ENCODE data around the gene NOS2. TPM values are rescaled to one million over a fixed set of nuclear protein-coding genes. Genes with fewer than 3 reads are reported as not detected.

Gene NOS2
- total RNA-seq, 1 donor from 2014 or later: 0.25 TPM

DNA sequence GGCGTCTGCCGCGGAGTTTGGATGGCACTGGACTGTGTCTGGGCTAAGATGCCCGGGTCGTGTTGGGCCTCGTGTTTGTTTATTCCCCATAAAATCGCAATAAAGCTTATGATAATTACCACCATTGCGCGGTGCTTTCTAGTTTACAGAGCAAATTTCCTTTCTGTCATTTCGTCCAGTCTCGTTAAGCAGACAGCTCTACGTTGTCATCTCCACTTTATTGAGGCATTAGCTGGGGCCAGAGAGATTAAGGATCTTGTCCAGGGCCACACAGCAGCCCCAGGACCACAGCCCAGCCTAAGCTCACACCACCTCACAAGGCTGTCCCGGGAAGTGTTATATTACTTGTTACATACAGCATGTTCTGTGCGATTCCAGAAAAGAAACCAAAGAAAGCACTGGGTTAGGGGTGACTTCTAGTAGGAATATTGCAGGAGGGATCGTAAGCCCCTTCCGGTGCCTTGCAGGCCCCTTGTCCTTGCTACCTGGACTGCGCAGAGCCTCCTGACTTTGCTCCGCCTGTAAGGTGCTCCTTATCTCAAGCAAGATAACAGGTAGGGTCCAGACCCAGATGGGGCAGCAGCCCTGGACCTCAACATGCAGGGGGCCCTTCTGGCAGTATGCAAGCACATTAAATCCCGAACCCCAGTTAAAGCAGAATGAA is 6.3 kb downstream of the NOS2 start:
- Mint-ChIP-seq H3K4me1 (ENCODE audit: low read depth, unreplicated experiment) (no peaks in the 10 kb centered on the region), H3K27me3 (ENCODE audit: unreplicated experiment) (peaks cover 6% of the 10 kb centered on the region), H3K27ac (ENCODE audit: unreplicated experiment) (no peak overlapping the region), H3K4me3 (ENCODE audit: unreplicated experiment) (peak overlapping the region; percentile 82), H3K9me3 (ENCODE audit: unreplicated experiment) (no peaks in the 10 kb centered on the region), H3K36me3 (ENCODE audit: unreplicated experiment) (no peaks in the 10 kb centered on the region)
- DNase-seq: no peak
- TF ChIP-seq, protein P1, sequence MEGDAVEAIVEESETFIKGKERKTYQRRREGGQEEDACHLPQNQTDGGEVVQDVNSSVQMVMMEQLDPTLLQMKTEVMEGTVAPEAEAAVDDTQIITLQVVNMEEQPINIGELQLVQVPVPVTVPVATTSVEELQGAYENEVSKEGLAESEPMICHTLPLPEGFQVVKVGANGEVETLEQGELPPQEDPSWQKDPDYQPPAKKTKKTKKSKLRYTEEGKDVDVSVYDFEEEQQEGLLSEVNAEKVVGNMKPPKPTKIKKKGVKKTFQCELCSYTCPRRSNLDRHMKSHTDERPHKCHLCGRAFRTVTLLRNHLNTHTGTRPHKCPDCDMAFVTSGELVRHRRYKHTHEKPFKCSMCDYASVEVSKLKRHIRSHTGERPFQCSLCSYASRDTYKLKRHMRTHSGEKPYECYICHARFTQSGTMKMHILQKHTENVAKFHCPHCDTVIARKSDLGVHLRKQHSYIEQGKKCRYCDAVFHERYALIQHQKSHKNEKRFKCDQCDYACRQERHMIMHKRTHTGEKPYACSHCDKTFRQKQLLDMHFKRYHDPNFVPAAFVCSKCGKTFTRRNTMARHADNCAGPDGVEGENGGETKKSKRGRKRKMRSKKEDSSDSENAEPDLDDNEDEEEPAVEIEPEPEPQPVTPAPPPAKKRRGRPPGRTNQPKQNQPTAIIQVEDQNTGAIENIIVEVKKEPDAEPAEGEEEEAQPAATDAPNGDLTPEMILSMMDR (IDR thresholded peaks at IDR 0.05; ENCODE audit: partially characterized antibody, unreplicated experiment): no peak

DNA sequence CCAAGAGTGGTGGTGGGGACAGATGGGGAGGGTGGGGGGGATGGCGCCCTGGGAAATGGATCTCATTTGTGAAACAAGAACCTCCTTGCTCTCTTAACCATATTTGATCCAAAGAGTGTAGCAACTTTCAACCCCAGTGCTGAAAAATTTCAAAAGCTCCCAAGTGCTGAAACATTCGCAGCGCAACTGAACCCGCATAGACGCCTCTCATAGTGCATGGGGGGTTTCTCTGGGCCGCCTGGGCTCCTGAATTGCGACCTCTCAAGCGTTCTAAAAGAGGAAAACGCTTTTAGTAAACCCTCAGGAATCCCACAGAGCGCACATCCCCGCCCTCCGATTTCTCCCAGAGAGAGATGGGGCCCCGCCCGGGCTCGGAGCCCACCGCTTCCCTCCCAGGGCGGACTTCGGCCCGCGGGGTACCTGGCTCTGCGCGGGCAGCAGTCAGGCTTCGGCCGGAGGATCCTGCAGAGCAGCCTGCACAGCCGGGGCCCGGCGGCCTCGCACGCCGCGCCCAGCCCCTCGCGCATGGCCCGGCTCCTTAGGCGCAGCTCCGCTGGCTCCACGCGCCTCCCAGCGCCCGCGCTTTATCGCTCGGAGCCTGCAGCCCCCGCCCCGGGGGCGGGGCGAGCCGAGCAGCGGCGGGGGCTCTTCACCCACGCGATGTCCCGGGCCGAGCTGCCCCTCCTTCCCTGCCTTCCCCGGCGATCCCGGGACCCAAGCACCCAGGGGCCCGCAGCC is 7.0 kb downstream of the NOS2 start:
- peaks cover 6% of the 10 kb centered on the region for H3K27me3 Mint-ChIP-seq (ENCODE audit: unreplicated experiment)
- H3K27ac Mint-ChIP-seq (ENCODE audit: unreplicated experiment): no peak overlapping the region
- H3K9me3 Mint-ChIP-seq (ENCODE audit: unreplicated experiment): no peaks in the 10 kb centered on the region
- H3K36me3 Mint-ChIP-seq (ENCODE audit: unreplicated experiment): no peaks in the 10 kb centered on the region
- TF ChIP-seq, protein P1 (IDR thresholded peaks at IDR 0.05; ENCODE audit: partially characterized antibody, unreplicated experiment): no peak
- DNase-seq: peak; percentile 59
- H3K4me1 Mint-ChIP-seq (ENCODE audit: low read depth, unreplicated experiment): no peaks in the 10 kb centered on the region
- peak overlapping the region; percentile 82 for H3K4me3 Mint-ChIP-seq (ENCODE audit: unreplicated experiment)

DNA sequence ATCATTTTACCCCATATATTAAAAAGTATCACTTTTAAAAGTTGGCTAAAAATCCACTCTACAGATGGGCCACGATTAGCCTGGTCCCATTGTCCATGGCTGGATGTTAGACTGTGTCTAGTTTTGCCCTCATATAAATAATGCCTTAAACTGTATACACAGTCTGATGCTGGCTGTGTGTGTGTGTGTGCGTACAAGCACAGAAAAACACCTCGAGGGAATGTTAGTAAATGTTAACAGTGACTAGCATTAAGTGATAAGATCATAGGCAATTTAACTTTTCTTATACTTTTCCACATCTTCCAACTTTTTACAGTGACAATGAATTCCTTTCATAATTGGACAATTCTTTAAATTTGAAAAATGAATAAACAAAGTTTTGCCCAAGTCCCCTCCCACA is 8.2 kb downstream of the NOS2 start:
- no peak for DNase-seq
- no peaks in the 10 kb centered on the region for H3K36me3 Mint-ChIP-seq (ENCODE audit: unreplicated experiment)
- H3K9me3 Mint-ChIP-seq (ENCODE audit: unreplicated experiment): no peaks in the 10 kb centered on the region
- no peak overlapping the region for H3K27ac Mint-ChIP-seq (ENCODE audit: unreplicated experiment)
- no peaks in the 10 kb centered on the region for H3K4me1 Mint-ChIP-seq (ENCODE audit: low read depth, unreplicated experiment)
- peaks cover 4% of the 10 kb centered on the region for H3K27me3 Mint-ChIP-seq (ENCODE audit: unreplicated experiment)
- TF ChIP-seq, protein P1 (IDR thresholded peaks at IDR 0.05; ENCODE audit: partially characterized antibody, unreplicated experiment): no peak
- no peak overlapping the region for H3K4me3 Mint-ChIP-seq (ENCODE audit: unreplicated experiment)

DNA sequence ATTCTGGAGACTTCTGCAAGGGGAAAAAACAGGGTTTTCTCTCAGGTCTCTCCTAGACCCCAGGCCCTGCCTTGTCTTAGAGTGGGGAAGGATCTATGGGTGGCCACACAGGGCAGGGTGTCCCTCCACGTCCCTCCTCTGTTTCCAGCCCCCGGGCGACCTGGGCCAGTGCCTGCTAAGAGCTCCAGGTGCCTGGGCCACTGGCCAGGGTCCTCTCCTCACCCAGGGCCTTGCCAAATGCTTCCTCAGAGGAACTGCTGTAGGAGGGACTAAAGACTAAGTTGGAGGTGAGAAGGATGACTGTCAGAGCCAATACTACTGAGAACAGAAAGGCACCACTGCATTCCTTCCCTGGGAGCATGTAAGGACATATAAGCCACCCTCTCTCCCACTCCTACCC is 11.4 kb downstream of the NOS2 start:
- Mint-ChIP-seq H3K27ac (ENCODE audit: unreplicated experiment) (no peak overlapping the region), H3K36me3 (ENCODE audit: unreplicated experiment) (no peaks in the 10 kb centered on the region), H3K4me3 (ENCODE audit: unreplicated experiment) (no peak overlapping the region), H3K4me1 (ENCODE audit: low read depth, unreplicated experiment) (no peaks in the 10 kb centered on the region), H3K27me3 (ENCODE audit: unreplicated experiment) (peaks cover 3% of the 10 kb centered on the region), H3K9me3 (ENCODE audit: unreplicated experiment) (no peaks in the 10 kb centered on the region)
- TF ChIP-seq, protein P1 (IDR thresholded peaks at IDR 0.05; ENCODE audit: partially characterized antibody, unreplicated experiment): no peak
- no peak for DNase-seq

All from glutamatergic neuron (in vitro differentiated cells).